ENCODE results near the gene HSD17B13.

Gene HSD17B13, protein sequence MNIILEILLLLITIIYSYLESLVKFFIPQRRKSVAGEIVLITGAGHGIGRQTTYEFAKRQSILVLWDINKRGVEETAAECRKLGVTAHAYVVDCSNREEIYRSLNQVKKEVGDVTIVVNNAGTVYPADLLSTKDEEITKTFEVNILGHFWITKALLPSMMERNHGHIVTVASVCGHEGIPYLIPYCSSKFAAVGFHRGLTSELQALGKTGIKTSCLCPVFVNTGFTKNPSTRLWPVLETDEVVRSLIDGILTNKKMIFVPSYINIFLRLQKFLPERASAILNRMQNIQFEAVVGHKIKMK

DNA sequence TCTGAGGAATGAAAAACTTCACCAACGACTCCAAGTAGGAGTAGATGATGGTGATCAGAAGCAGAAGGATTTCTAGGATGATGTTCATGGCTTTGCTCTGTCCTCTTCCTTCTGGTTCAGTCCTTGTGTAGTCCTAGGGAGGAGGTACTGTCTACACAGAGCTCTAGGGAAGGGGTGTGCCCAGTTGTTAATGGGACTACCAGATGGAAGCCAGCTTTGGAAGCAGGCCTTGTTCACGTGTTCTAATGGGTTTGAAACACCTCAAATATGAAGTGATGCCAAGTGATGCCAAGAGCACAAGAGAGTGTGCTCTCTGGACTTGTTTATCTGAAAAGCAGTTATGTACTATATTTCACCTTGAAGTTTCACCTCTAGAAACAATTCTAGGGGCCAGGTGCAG is at the start of gene HSD17B13:
Gene HSD17B13 (minus strand): TSS at position 129 of the 400 bp plus-strand sequence. CDS start 41 bp downstream, at position 88.
- no peak for DNase-seq (ENCODE audit: low read depth)

DNA sequence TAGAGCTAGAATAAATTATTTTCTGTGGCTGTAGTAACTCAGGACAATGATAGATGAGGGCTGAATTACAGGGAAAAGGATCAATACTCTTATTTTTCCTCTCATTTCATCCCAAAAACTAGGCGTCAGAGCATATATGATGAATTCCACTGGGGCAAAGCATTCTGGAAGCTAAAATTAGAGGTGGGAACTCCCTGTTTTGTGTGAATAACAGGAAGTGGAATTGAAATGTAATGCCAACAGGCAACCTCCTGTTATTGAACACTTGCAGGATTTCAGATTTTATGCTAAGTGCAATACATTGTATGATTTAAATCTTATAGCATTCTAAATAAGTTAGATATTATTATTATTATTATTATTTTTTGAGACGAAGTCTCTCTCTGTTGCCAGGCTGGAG is 47.4 kb upstream of the HSD17B13 start:
- no peak for DNase-seq (ENCODE audit: low read depth)

DNA sequence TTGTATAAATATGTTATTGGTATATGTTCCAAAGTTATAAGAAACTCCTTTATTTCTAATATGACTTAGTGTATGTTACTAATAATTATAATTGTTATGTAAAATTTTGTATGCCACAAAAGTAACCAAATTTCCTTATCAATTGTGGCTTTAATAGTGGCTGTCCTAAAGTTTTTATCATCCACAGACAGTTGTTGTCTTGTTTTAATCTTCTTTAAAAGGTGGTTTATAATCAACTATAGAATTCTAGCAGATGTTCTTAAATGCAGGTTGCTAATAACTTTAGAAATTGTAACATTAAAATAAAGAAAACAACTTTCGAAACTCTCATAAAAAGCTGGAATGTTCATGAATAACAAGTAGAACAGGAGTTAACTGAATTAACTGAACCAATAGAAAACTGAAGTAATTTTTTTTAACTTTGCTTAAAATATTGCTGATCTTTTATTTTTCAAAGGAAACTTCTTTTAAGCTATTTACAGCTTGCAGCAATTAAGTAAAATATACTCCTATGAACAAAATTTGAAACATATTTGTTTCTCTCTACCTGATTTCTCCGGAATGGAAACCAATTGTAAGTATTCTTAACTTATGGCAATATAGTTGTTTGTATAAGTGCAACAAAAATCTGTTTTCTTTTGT is 44.0 kb upstream of the HSD17B13 start:
- DNase-seq (ENCODE audit: low read depth): no peak

DNA sequence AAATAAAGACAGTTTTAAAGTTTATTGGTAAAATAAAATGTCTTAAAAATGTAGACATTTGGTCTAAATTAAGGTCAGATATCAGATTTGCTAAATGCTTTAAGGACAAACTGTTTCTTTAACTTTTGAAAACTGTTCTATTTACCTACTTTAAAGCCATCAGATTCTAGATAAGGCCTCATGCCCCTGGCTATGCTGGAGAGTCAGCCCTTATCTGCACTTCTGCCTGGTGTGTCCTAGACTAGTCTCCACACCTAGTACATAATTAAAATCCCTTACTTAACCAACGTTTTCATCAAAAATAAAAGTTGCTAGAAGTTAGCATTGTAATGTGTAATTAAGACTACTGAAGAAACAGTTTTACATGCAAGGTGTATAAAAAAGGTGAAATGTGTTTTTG is 42.7 kb upstream of the HSD17B13 start:
- no peak for DNase-seq (ENCODE audit: low read depth)

DNA sequence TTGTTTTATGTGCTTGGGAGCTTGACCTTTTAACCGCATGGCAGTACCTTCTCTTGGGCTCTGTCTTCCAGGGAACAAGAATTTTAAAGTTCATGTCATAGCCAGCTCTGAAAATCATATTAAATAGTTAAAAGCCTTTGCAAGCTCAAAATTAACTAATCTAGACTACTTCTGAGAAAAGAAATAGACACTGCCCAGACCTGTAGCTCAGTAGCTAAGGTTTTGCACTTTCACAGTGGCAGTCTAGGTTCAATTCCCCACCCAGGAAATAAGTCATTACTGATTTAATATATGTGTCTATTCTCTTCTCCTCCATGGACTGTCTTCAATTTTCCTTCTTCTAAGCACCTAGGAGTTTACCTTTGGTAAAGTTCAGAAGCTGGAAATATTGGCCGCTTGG is 40.9 kb upstream of the HSD17B13 start:
- DNase-seq (ENCODE audit: low read depth): no peak

DNA sequence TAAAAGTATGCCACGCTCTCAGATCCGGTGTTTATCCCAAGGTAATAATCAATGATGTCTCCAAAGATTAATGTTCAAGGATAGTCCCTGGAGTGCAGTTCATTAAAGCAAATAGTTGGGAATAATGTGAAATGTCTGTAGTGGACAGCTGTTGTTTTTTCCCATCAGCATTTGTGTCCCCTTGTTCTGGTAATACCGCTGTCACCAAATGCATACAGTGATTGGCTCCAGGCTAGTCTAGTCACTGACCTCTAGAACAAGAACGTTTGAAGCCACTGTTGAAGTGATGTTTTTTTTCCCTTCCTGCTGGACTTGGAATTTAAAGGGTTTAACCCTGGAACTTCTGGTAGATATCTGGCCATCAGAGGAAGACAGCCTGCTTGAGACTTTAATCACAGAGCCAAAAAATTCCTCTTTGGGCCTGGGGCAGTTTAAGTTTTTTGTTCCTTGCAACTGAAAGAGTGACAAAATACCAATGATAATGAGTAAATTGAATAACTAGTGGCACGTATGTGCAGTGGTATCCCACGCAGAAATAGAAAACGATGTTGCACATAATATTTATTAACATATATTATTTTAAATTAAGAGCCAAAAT is 37.8 kb upstream of the HSD17B13 start:
- no peak for DNase-seq (ENCODE audit: low read depth)

DNA sequence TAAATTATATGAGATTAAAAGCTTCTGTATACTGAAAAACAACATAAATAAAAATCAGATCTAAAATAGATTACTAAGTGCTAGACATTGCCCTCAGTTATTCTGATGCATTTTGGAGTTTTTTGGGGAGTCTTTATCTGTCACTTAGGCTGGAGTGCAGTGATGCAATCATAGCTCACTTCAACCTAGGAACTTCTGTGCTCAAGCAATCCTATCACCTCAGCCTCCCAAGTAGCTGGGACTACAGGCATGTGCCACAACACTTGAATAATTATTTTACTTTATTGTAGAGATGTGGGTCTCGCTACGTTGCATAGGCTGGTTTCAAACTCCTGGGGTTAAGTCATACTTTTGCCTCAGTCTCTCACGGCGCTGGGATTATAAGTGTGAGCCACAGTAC is 36.6 kb upstream of the HSD17B13 start:
- no peak for DNase-seq (ENCODE audit: low read depth)

DNA sequence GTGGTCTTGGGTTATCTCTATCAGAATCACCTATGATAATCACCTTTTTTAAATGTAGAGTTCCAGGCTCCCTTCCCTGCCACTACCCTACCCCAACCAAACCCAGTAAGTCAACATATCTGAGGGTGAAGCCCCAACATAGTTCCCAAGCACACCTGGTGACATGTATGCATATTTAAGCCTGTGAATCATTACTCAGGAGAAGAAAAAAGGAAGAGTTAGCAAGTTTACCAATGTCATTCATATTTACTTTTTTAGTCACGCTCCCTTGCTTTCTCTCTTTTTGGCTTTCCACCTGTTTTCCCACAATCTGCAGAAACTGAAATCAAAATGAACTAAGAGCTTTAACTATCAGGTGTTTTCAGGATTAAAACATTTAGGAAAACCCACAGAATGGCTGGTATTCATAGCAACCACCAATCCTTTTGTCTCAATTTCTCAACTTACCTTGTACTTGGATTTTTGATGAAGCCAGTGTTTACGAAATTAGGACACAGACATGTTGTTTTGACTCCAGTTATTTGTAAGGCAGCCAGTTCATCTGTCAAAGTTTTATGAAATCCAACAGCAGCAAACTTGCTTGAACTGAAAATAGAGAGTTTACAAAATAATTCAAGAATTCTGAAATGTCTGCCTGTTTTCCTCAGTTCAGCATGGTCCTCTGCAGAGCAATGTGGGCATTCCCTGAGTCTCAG is 34.3 kb upstream of the HSD17B13 start:
- no peak for DNase-seq (ENCODE audit: low read depth)

DNA sequence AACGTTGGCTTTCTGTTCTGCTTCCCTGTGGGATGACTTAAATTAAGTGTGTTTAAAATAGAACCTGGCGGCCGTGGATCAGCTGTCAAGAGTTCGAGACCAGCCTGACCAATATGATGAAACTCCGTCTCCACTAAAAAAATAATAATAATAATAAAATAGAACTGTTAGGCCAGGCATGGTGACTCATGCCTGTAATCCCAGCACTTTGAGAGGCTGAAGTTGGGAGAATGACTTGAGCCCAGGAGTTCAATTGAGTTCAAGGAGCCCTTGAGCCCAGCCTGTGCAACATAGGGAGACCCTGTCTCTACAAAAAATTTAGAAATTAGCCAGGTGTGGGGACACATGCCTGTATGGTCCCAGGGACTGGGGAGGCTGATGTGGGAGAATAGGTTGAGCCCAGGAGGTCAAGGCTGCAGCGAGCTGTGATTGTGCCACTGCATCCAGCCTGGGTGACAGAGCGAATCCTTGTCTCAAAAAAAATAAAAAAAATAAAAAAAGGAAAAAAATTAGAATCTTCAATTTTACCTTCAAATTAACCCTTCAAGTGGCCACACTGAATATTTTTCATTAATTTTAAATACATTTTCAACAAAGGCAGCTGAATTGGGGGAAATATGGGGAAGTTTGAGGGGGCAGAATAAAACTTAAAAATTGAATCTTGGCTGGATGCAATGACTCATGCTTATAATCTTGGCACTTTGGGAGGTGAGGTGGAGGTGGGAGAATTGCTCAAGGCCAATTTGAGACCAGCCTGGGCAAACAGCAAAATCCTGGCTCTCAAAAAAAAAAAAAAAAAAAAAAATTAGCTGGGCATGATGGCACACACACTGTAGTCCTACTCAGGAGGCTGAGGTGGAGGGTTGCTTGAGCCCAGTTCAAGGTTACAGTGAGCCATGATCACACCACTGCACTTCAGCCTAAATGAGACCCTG is 31.8 kb upstream of the HSD17B13 start:
- DNase-seq (ENCODE audit: low read depth): no peak

DNA sequence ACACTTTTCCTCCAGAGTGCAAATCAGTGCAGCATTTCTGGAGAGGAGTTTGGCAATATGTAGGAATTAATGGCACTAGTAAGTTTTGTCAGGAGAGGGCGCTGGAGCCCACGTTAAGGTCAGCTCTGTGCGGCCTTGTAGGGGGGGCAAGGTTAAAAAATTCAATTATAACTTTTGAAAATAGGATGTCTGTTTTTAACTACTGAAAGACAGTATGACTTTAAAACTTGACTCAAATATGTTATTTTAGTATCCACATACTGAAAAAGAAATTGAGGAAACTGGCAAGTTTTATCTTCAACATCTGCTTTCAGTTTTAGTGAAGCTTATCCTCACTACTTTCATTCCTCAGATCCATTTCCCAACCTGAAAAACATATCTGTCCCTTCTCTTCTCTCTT is 30.9 kb upstream of the HSD17B13 start:
- DNase-seq (ENCODE audit: low read depth): peak; percentile 27

DNA sequence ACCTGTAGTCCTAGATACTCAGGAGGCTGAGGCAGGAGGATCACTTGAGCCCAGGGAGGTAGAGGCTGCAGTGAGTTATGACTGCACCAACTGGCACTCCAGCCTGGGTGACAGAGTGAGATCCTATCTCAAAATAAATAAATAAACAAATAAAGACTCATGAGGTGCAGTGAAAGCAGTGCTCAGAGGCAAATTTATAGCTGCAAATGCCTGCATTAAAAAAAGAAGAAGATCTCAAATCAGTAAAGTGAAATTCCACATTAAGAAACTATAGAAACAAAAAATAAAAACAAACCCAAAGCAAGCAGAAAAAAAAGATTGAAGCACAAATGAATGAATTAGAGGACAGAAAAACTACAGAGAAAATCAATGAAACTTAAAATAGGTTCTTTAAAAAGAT is 22.5 kb upstream of the HSD17B13 start:
- DNase-seq (ENCODE audit: low read depth): no peak

DNA sequence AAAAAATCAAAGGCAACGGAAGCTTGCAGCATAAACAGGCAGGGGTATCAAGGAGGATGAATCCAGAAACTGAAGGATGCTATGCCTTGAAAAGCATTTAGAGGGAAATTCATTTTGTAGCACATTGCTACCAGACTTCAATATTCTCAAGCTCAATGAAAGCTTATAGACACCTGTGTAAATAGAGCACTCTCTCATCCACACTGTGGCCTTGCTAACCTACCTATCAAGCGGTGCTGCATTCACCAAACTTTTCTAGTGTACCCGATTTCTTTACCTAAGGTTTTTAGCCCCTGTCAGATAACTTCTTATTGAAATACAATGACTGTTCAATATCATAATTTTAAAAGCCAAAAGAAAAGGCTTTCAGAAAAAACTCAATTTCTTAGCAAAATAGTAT is 20.2 kb upstream of the HSD17B13 start:
- no peak for DNase-seq (ENCODE audit: low read depth)

DNA sequence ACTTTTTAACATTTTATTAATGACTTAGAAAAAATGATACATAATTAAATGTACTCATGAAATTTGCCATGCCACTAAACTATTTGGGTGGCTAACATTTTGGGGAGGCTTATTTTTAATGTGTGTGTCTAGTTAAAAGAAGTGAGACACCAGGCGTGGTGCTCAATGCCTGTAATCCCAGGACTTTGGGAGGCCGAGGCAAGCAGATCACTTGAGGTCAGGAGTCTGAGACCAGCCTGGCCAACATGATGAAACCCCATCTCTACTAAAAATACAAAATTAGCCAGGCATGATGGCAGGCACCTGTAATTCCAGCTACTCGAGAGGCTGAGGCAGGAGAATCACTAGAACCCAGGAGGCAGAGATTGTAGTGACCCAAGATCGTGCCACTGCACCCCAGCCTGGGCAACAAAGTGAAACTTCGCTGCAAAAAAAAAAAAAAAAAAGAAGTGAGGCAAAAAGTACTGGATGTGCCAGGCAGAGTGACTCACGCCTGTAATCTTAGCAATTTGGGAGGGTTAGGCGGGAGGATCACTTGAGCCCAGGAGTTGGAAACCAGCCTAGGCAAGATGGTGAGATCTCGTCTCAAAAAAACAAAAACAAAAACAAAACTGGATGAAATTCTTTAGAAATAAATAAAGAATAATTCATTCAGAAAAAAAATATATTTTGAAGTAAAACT is 19.4 kb upstream of the HSD17B13 start:
- DNase-seq (ENCODE audit: low read depth): peak; percentile 53

DNA sequence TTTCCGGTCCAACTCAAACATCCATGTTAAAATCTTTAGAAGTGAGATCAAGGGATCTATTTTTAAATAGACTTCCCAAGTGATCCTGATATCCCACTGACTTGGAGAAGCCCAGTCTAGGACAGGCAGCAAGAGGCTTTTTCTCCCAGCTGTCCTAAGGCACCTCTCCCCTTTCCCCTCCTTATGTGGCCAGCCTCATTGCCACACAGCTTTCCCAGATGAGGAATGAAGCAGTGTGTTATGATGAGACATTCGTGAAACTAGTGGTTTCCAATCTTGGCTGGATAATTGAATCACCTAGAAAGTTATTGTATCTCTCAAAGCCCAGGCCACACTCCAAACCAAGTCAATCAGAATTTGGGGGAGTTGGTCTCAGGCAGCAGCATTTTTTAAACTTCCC is 16.8 kb upstream of the HSD17B13 start:
- DNase-seq (ENCODE audit: low read depth): no peak

DNA sequence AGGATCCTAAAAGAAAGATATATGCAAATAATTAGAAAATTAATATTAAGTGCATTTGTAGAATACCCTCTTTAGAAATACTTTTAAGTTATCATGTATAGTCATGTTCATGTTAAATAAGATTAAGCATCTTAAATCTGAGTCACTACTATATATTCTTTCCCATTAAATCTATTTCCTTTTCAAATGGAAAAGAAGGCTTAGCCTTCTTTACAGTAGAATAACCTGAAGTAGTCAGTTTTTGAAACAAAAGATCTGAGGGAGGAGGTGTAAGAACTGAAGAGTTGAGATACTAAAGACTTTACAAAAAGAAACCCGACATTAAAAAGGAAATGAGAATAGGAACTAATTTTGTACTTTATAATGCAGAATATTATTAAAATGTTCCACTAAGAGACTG is 14.7 kb upstream of the HSD17B13 start:
- DNase-seq (ENCODE audit: low read depth): no peak

DNA sequence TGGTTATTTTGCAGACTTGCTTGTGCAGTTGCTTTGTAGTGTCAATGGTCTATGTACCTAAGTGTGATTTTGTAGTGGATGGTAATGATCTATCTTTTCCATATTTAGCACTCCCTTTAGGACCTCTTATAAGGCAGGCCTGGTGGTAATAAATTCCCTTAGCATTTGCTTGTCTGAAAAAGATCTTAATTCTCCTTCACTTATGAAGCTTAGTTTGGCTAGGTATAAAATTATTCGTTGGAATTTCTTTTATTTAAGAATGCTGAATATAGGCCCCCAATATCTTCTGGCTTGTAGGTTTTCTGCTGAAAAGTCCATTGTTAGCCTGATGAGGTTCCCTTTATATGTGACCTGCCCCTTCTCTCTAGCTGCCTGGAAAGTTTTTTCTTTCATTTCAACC is 10.6 kb upstream of the HSD17B13 start:
- DNase-seq (ENCODE audit: low read depth): no peak

DNA sequence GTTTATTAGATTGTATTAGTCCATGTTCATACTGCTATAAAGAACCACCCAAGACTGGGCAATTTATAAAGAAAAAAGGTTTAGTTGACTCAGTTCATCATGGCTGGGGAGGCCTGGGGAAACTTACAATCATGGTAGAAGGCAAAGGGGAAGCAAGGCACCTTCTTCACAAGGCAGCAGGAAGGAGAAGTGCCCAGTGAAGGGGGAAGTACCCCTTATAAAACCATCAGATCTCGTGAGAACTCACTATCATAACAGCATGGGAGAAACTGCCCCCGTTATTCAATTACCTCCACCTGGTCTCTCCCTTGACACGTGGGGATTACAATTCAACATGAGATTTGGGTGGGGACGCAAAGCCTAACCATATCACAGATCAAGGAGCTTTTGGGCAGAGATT is 8.1 kb upstream of the HSD17B13 start:
- DNase-seq (ENCODE audit: low read depth): no peak

DNA sequence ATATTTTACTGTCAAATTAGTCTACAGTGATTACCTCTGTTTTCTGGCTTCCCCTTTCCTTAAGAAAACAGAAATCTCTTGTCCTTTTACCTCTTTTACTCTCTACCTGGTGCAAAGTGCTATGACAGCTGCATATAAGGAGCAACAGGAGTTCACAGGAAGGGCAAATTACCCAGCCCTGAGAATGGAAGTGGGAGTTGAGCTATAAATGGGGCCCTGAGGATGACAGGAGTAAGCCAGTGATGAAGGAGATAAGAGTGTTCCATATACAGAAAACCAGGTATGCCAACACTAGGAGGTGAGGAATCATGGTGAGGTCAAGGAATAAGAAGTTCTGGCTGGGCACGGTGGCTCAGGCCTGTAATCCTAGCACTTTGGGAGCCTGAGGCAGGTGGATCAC is 4.5 kb upstream of the HSD17B13 start:
- no peak for DNase-seq (ENCODE audit: low read depth)

DNA sequence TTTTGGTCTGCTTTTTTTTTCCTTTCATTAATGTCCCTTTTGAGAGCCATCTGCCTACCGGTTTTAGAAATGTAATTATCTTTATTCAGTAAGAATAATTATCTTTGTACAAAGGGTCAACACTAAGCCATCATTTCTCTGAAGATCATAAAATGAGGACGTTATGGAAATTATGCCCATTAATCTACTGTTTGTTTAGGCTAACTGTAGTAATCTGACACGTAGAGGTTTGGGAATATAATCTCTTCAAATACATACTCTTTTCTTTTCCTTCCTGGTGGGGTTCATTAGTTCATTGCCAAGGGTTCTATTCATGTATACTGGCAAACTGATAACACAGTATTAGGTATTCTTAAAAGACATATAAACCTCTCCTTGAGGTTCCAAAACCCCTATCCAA is 3.8 kb upstream of the HSD17B13 start:
- DNase-seq (ENCODE audit: low read depth): no peak

DNA sequence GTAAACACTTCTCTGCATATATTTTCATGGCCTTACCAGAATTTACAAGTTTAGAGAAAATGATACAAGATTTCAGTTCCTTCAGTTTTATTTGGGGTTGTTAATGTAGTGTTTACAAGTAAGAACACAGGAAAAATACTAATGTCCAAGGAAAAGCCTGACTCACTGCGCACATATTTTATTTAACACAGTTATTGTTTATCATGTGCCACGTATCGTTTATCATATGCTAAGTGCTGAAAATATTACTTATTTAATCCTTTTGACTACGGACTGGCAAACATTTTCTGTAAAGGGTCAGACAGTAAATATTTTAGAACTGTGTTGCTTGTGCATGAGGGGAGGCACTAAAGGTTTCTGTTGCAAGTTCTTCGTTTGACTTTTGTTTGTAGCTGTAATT is 794 bp downstream of the HSD17B13 start:
- no peak for DNase-seq (ENCODE audit: low read depth)

DNA sequence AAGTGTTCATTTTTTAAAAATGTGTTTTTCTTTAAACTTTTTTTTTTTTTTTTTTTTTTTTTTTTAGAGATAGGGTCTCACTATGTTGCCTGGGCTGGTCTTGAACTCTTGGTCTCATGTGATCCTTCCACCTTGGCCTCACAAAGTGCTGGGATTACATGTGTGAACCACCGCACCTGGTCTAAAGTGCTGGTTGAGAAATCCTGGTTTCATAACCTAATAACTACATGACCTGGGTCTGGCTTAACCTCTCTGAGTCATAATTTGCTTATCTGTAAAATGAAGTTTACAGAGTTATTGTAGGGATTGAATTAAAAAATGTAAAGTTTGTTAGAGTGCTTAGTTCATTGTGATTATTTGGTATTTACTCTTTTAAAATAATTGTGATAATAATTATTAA is 5.2 kb downstream of the HSD17B13 start:
- DNase-seq (ENCODE audit: low read depth): no peak

Data from HS-27A (cell line).